Prostate gland (tissue), 2 donors: ENCODE data around the gene NEO1. TPM values are rescaled to one million over a fixed set of nuclear protein-coding genes. Genes with fewer than 3 reads are reported as not detected.

Experiments used
- DNase-seq: peaks from one replicate; pipeline ENCODE4 v3.0.0-alpha.2; 2019; ENCODE audit warnings: low spot score
- H3K27ac ChIP-seq, 2 donors: fragments of 200-600 bp; sonication (generic); 2 replicates each; pipeline ENCODE4 v1.5.1; 2017 to 2019
- H3K27me3 ChIP-seq: fragments of 200-600 bp; sonication (generic); replicated peaks from 2 replicates; pipeline ENCODE4 v1.5.1; 2019; ENCODE audit not compliant: insufficient read depth
- H3K36me3 ChIP-seq, 2 donors: fragments of 200-600 bp; sonication (generic); 1 replicate in 1 of 2; 2 replicates in 1 of 2; pipeline versions ENCODE4 v1.5.1 to v1.8.1; 2017 to 2019
- H3K4me1 ChIP-seq: fragments of 200-600 bp; sonication (generic); replicated peaks from 2 replicates; pipeline ENCODE4 v1.5.1; 2019
- H3K4me3 ChIP-seq, 2 donors: fragments of 200-600 bp; sonication (generic); 2 replicates each; pipeline ENCODE4 v1.5.1; 2017 to 2019
- H3K9me3 ChIP-seq: fragments of 200-600 bp; sonication (generic); 2 replicates; pipeline ENCODE4 v1.5.1; 2017
- POLR2A ChIP-seq: fragments of 450-650 bp; IDR thresholded peaks from one replicate; pipeline ENCODE4 v1.6.1; 2016; ENCODE audit warnings: antibody characterized with exemption, mild to moderate bottlenecking
- POLR2AphosphoS5 ChIP-seq: sonication (generic); formaldehyde crosslinking; IDR thresholded peaks from one replicate; pipeline ENCODE4 v1.6.1; 2017; ENCODE audit warnings: antibody characterized with exemption
- WGBS: methylation state at CpG from one replicate; pipeline ENCODE4 v1.1.5; 2018; 5-methylcytosine and 5-hydroxymethylcytosine counted together
- intact Hi-C: fragments of 100-400 bp; cut with DNase I; formaldehyde crosslinking; loops from one replicate; pipeline ENCODE4 v1.14.2; 2022
- total RNA-seq, 2 donors: library from RNA; depleted of rRNA; stranded (reverse); fragments of >200 nt; gene quantifications; one replicate each; pipeline ENCODE4 v1.1.0, GENCODE V29; 2016
- TF ChIP-seq, protein P1 (sequence below), 4 experiments: fragments of 200-600 bp in 2 of 4; fragments of 450-650 bp in 2 of 4; sonication (generic) in 2 of 4; IDR thresholded peaks; 1 replicate in 3 of 4; 2 replicates in 1 of 4; pipeline ENCODE4 v1.5.1; 2016 to 2019; ENCODE audit warnings: antibody characterized with exemption in 4 of 4, mild to moderate bottlenecking in 2 of 4, moderate library complexity in 2 of 4

The NEO1 gene
- total RNA-seq, 2 donors from 2014 or later = 75.0 to 80.7 TPM

DNA sequence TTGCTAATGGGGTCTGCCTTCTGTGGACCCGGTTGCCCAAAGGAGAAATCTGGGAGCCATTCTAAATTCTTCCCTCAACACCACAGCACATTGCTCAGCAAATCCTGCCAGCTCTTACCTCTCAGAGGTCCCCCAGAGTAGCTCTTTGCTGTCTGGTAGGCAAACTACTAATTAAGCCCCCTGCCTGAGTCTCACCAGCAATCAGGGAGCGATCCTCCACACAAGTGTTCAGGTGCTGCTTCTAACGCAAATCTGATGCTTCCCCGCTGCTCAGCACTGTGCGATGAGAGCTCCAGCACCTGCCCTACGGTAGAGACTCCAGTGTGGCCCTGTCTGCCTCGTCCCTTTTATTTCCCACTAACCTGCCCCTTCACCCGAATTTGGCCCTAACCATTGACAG lies 256.0 kb downstream of the NEO1 start:
- H3K27ac ChIP-seq = no peak overlapping the region
- no peaks in the 10 kb centered on the region for H3K36me3 ChIP-seq
- no peaks in the 10 kb centered on the region for H3K27me3 ChIP-seq
- H3K4me3 ChIP-seq = no peak overlapping the region
- WGBS = 90% methylated on average over 8 of the region's 8 CpGs
- TF ChIP-seq POLR2A (no peak), POLR2AphosphoS5 (no peak)
- TF ChIP-seq, protein P1, sequence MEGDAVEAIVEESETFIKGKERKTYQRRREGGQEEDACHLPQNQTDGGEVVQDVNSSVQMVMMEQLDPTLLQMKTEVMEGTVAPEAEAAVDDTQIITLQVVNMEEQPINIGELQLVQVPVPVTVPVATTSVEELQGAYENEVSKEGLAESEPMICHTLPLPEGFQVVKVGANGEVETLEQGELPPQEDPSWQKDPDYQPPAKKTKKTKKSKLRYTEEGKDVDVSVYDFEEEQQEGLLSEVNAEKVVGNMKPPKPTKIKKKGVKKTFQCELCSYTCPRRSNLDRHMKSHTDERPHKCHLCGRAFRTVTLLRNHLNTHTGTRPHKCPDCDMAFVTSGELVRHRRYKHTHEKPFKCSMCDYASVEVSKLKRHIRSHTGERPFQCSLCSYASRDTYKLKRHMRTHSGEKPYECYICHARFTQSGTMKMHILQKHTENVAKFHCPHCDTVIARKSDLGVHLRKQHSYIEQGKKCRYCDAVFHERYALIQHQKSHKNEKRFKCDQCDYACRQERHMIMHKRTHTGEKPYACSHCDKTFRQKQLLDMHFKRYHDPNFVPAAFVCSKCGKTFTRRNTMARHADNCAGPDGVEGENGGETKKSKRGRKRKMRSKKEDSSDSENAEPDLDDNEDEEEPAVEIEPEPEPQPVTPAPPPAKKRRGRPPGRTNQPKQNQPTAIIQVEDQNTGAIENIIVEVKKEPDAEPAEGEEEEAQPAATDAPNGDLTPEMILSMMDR (IDR thresholded peaks at IDR 0.05) = no peak
- intact Hi-C loops = loop anchor here (10.0 kb wide), 1 partner anchor 386 kb away; no protein-coding TSS in a partner anchor
- H3K4me1 ChIP-seq = no peaks in the 10 kb centered on the region
- no peaks in the 10 kb centered on the region for H3K9me3 ChIP-seq
- DNase-seq = no peak

DNA sequence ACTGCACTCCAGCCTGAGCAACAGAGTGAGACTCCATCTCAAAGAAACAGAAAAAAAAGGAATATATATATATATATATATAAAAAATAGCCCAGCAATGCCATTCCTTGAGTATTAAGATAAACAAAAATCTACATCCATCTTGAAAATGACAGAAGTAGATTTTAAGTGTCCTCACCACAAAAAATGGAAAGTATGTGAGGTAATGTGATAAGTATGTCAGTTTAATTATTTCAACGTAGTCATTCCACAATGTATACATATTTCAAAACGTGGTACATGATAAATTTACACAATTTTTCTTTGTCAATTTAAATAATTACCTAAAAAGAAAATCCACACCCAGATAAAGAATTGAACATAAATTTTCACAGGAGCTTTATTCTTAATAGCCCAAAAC lies 261.6 kb downstream of the NEO1 start:
- no peak for DNase-seq
- no peaks in the 10 kb centered on the region for H3K36me3 ChIP-seq
- intact Hi-C loops = no loop called here
- H3K27ac ChIP-seq = no peak overlapping the region
- H3K4me1 ChIP-seq = no peaks in the 10 kb centered on the region
- 60% methylated on average over 2 of the region's 2 CpGs for WGBS
- no peak overlapping the region for H3K4me3 ChIP-seq
- no peaks in the 10 kb centered on the region for H3K27me3 ChIP-seq
- TF ChIP-seq POLR2A = no peak
- no peak for TF ChIP-seq POLR2AphosphoS5
- TF ChIP-seq, protein P1 (IDR thresholded peaks at IDR 0.05) = no peak
- no peaks in the 10 kb centered on the region for H3K9me3 ChIP-seq

DNA sequence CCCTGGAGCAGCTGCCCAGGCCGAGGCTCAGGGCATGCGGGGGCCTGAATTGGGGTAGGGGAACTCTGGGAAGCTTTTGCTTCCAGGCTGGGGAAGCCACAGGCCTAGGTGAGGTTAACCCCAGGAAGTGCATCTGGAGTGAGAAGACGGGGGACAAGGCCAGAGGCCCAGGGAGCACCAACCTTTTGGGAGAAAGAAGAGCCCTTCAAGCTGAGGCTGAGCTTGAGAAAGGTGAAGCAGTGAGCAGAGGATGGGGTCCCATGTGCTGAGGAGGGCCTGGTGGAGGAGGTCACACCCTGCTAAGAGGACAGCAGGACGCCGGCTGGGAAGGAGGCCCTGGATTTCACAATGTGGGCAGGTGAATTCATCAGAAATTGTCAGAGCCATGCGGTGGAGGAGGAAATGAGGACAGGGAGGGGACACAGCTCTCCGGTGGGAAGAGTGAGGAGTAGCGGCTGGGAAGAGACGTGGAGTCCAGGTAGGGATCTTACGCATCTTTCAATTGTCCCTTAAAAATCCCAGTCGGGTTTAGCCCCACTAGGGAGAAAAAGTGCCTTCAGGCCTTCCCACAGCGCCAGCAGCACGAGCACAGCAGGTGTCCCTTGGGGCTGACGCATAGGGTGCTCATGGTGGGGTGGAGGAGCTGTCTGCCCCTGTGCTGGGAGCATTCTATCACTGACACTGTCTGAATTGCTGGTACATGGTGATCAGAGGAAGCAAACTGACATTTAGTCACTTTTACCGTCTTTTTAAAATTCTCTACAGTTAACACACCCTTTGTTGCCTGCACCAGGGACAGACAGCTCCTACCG lies 265.6 kb downstream of the NEO1 start:
- Histone ChIP-seq H3K4me3 (no peak overlapping the region), H3K27me3 (no peaks in the 10 kb centered on the region), H3K27ac (no peak overlapping the region), H3K36me3 (no peaks in the 10 kb centered on the region), H3K9me3 (no peaks in the 10 kb centered on the region), H3K4me1 (no peaks in the 10 kb centered on the region)
- intact Hi-C loops = no loop called here
- WGBS = 77% methylated on average over 16 of the region's 16 CpGs
- DNase-seq = no peak
- TF ChIP-seq, protein P1 (IDR thresholded peaks at IDR 0.05) = no peak
- TF ChIP-seq POLR2AphosphoS5 = no peak
- TF ChIP-seq POLR2A = no peak

DNA sequence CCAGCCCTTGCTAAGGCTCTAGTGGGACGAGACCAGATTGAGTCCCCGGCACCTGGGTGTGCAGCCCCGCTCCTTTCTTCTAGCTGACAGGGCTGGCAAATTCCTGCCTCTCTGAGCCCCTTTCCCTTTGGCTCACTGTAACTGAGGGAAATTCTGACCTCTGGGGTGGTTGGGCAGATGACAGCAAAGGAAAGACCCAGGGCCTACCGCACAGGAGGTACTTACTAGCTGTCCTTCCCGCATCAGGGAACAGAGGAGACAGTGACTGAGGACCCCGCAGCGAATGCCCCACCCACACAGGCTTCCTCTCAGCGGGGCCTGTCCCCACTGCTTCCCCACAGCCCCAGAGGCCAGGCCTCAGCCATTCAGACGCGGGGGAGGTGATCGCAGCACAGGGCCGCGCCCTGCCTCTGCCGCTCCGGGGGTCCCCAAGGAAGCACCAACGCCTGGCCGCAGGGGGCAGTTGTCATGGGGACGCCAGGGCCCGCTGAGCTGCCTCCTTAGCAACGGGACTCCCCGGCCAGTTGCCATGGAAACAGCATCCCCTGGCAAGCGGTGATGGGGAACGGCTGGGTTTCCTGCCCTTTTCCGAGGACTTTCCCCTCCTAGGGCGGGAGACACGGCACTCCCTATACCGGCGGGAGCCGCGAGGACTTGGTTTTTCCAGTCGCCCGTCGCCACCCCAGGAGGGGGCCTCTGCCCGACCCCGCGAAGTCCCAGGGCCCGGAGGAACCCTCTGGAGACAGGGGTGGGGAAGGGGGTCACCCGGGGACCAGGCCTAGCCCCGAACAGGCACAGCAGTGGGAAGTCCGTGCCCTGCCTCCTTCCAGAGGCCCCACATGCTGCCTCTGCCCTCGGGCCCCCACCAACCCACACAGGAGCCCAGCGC lies 266.4 kb downstream of the NEO1 start:
- intact Hi-C loops = no loop called here
- no peaks in the 10 kb centered on the region for H3K4me1 ChIP-seq
- H3K9me3 ChIP-seq = no peaks in the 10 kb centered on the region
- no peaks in the 10 kb centered on the region for H3K27me3 ChIP-seq
- TF ChIP-seq, protein P1 (IDR thresholded peaks at IDR 0.05) = no peak
- no peak for TF ChIP-seq POLR2AphosphoS5
- no peak for TF ChIP-seq POLR2A
- no peak for DNase-seq
- H3K27ac ChIP-seq = no peak overlapping the region
- no peak overlapping the region for H3K4me3 ChIP-seq
- no peaks in the 10 kb centered on the region for H3K36me3 ChIP-seq
- 19% methylated on average over 33 of the region's 42 CpGs for WGBS
